Parathyroid adenoma (tissue), 2 donors: Measurements from ENCODE around the gene ODF4.

Experiments used
- H2AFZ ChIP-seq: fragments of 300-600 bp; sonication (generic); one replicate; pipeline ENCODE4 v1.7.0; 2017; ENCODE audit warnings: antibody characterized with exemption, mild to moderate bottlenecking
- H3K27ac ChIP-seq: fragments of 300-600 bp; sonication (generic); one replicate; pipeline ENCODE4 v1.7.0; 2017
- H3K27me3 ChIP-seq: fragments of 300-600 bp; sonication (generic); one replicate; pipeline ENCODE4 v1.7.0; 2017; ENCODE audit warnings: low read length; ENCODE audit not compliant: control insufficient read depth, insufficient read depth
- H3K36me3 ChIP-seq: fragments of 300-600 bp; sonication (generic); one replicate; pipeline ENCODE4 v1.7.0; 2017; ENCODE audit warnings: low read length; ENCODE audit not compliant: control insufficient read depth, insufficient read depth
- H3K4me1 ChIP-seq: fragments of 300-600 bp; sonication (generic); one replicate; pipeline ENCODE4 v1.7.0; 2017; ENCODE audit warnings: control low read depth
- H3K4me2 ChIP-seq: fragments of 300-600 bp; sonication (generic); one replicate; pipeline ENCODE4 v1.7.0; 2017; ENCODE audit warnings: low read length
- H3K4me3 ChIP-seq: fragments of 300-600 bp; sonication (generic); one replicate; pipeline ENCODE4 v1.7.0; 2017; ENCODE audit warnings: low read depth, low read length
- H3K79me2 ChIP-seq: fragments of 300-600 bp; sonication (generic); one replicate; pipeline ENCODE4 v1.7.0; 2017; ENCODE audit warnings: control low read depth
- H3K9ac ChIP-seq: fragments of 300-600 bp; sonication (generic); one replicate; pipeline ENCODE4 v1.7.0; 2017; ENCODE audit warnings: mild to moderate bottlenecking
- H3K9me3 ChIP-seq: fragments of 300-600 bp; sonication (generic); one replicate; pipeline ENCODE4 v1.7.0; 2017; ENCODE audit warnings: low read length; ENCODE audit not compliant: control insufficient read depth
- TF ChIP-seq, protein P1 (sequence below): fragments of 300-600 bp; sonication (generic); IDR thresholded peaks from one replicate; pipeline ENCODE4 v1.7.0; 2017; ENCODE audit warnings: antibody characterized with exemption, mild to moderate bottlenecking
- donor health status: primary hyperparathyroidism.

The ODF4 gene

DNA sequence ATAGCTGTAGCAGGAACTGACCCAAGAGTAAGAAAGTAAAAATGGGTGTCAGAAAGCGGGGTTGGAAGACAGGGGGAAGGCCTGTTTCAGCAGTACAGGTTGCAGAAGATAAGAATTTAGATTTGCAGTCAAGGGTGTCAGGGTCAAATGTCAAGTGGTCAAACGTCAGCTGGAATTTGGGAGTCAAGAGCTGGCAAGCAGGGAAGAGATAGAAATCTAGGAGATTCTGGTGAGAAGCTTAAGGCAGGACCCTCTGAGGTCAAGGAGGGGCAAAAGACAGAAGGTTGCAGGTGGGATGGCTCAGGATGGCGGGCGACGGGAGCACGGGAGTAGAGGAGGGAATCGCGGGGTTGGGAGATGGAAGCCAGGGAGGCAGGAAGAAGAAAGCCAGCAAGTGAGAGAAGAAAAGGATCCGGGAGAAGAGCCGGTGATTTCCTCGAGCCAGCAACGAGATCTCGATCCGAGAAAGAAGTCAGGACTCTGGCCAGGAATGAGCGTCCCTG is 44.8 kb upstream of the ODF4 start:
- H3K4me3 ChIP-seq = peak overlapping the region; percentile 86
- TF ChIP-seq, protein P1, sequence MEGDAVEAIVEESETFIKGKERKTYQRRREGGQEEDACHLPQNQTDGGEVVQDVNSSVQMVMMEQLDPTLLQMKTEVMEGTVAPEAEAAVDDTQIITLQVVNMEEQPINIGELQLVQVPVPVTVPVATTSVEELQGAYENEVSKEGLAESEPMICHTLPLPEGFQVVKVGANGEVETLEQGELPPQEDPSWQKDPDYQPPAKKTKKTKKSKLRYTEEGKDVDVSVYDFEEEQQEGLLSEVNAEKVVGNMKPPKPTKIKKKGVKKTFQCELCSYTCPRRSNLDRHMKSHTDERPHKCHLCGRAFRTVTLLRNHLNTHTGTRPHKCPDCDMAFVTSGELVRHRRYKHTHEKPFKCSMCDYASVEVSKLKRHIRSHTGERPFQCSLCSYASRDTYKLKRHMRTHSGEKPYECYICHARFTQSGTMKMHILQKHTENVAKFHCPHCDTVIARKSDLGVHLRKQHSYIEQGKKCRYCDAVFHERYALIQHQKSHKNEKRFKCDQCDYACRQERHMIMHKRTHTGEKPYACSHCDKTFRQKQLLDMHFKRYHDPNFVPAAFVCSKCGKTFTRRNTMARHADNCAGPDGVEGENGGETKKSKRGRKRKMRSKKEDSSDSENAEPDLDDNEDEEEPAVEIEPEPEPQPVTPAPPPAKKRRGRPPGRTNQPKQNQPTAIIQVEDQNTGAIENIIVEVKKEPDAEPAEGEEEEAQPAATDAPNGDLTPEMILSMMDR = no peak
- no peaks in the 10 kb centered on the region for H3K9me3 ChIP-seq
- peak overlapping the region; percentile 92 for H2AFZ ChIP-seq
- H3K27ac ChIP-seq = peak overlapping the region; percentile 82
- H3K4me1 ChIP-seq = peaks cover 7% of the 10 kb centered on the region
- H3K4me2 ChIP-seq = peak overlapping the region; percentile 79
- no peaks in the 10 kb centered on the region for H3K27me3 ChIP-seq
- no peaks in the 10 kb centered on the region for H3K36me3 ChIP-seq
- H3K9ac ChIP-seq = peak overlapping the region; percentile 65
- H3K79me2 ChIP-seq = no peaks in the 10 kb centered on the region

DNA sequence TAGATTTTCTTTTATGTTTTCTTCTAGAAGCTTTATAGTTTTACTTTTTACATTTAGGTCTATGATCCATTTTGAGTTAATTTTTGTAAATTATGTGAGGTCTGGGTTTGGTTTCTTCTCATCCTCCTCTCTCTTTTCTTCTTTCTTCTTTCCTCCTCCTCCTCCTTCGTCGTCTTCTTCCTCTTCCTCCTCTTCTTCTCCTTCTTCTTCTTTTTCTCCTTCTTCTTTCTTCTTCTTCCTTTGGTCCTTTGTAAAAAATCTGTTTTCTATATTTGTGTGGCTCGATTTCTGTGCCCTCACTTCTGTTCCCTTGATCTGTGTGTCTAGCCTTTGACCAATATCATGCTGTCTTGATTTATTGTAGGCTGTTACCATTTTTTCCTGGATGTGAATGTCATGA is 39.4 kb upstream of the ODF4 start:
- Histone ChIP-seq H3K27me3 (no peaks in the 10 kb centered on the region), H3K79me2 (no peaks in the 10 kb centered on the region), H3K27ac (no peak overlapping the region), H3K9ac (no peak overlapping the region), H3K4me2 (no peak overlapping the region), H3K9me3 (no peaks in the 10 kb centered on the region), H3K36me3 (no peaks in the 10 kb centered on the region), H2AFZ (peak overlapping the region; percentile 26), H3K4me3 (no peak overlapping the region), H3K4me1 (no peaks in the 10 kb centered on the region)
- TF ChIP-seq, protein P1 = no peak

DNA sequence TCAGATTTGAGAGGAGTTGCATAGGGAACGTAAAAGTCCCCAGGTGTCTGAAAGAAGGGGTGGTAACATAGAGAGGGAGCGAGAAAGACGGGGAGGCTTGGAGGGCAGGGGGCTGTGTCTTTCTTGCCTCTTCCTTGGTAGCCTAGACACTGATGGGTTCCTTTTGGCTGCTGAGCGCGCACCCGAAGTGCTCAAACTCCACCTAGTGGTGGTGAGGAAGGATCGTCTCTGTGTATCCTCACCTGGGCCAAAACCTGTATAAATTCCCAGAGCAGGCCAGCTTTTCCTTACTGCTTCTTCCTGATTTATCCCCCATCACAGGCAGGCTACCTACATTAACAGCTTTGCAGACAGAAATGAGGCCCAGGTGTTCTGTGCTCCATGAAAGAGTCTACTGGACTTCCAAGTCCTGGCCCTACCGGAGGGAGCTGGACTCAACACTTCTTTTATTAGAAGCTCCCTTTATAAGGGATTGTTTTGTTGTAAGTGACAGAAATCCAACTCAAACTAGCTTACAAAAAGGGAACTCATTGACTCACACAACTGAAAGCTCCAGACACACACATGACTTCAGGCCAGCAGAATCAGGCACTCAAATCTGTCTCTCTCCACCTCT is 38.9 kb upstream of the ODF4 start:
- no peak overlapping the region for H3K4me3 ChIP-seq
- no peak overlapping the region for H3K9ac ChIP-seq
- H3K4me1 ChIP-seq = no peaks in the 10 kb centered on the region
- H3K9me3 ChIP-seq = no peaks in the 10 kb centered on the region
- peak overlapping the region; percentile 26 for H2AFZ ChIP-seq
- H3K27ac ChIP-seq = no peak overlapping the region
- H3K36me3 ChIP-seq = no peaks in the 10 kb centered on the region
- H3K4me2 ChIP-seq = no peak overlapping the region
- no peaks in the 10 kb centered on the region for H3K27me3 ChIP-seq
- TF ChIP-seq, protein P1 = peak; percentile 87
- no peaks in the 10 kb centered on the region for H3K79me2 ChIP-seq

DNA sequence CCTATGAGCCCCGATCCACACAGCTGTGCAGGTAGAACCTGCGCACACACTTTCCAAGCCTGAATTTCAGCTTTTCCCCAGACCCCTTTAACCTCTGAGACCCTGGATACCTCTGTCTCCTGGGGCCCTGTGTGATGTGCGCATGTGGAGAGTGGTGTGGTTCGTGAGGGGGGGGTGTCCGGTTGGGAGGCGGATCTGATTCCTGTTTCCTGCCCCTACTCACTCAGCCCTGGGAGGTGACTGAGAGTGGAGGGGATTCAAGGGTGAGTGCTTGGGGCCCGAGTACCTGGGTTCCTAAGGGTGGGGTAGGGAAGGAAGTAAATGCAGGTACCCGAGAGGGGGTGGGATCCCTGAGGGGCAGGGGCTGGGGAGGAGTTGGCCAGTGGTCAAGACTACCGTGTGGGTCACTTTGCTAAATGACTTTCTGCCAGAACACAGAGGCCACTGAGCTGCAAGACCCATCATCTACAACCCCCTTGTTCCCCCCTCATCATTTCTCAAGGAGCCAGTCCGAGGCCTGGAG is 29.0 kb upstream of the ODF4 start:
- Histone ChIP-seq H3K4me1 (peaks cover 8% of the 10 kb centered on the region), H3K9me3 (no peaks in the 10 kb centered on the region), H3K27me3 (no peaks in the 10 kb centered on the region), H3K27ac (peak overlapping the region; percentile 26), H3K4me3 (peak overlapping the region; percentile 6), H3K9ac (no peak overlapping the region), H3K79me2 (no peaks in the 10 kb centered on the region), H3K4me2 (no peak overlapping the region), H3K36me3 (no peaks in the 10 kb centered on the region), H2AFZ (no peak overlapping the region)
- TF ChIP-seq, protein P1 = no peak
